Measurements from ENCODE around the gene GALNTL6.

- TF ChIP-seq CTCF (conservative IDR thresholded peaks at IDR 0.05; ENCODE audit: low read depth in 2 of 2) (no peak), EZH2 (IDR thresholded peaks at IDR 0.05; ENCODE audit: low read depth, unreplicated experiment) (no peak), POLR2AphosphoS5 (IDR thresholded peaks at IDR 0.05; ENCODE audit: low read depth) (no peak), REST (IDR thresholded peaks at IDR 0.05; ENCODE audit: unreplicated experiment) (no peak), CREB1 (CRISPR knock-in tag; IDR thresholded peaks at IDR 0.05; ENCODE audit: low read depth) (no peak), ZNF331 (CRISPR knock-in tag; IDR thresholded peaks at IDR 0.05; ENCODE audit: low read depth) (no peak), EZH2phosphoT487 (IDR thresholded peaks at IDR 0.05; ENCODE audit: unreplicated experiment) (no peak), NANOG (IDR thresholded peaks at IDR 0.05; ENCODE audit: borderline replicate concordance) (no peak), ETS1 (IDR thresholded peaks at IDR 0.05) (no peak), JUNB (IDR thresholded peaks at IDR 0.05; ENCODE audit: unreplicated experiment) (no peak), ZNF114 (CRISPR knock-in tag; IDR thresholded peaks at IDR 0.05) (no peak), STAT1 (IDR thresholded peaks at IDR 0.05; ENCODE audit: unreplicated experiment) (no peak)
Observed at GRCh38 chr4:172410363-172410762, 597.2 kb downstream of the GALNTL6 start.
